ENCODE results near the gene NOL11.
"Not testable (repeated sequence)": the region's sequence is repeated elsewhere in the genome, so short reads cannot be mapped to it uniquely, and the experiment has no call there.

The NOL11 gene

DNA sequence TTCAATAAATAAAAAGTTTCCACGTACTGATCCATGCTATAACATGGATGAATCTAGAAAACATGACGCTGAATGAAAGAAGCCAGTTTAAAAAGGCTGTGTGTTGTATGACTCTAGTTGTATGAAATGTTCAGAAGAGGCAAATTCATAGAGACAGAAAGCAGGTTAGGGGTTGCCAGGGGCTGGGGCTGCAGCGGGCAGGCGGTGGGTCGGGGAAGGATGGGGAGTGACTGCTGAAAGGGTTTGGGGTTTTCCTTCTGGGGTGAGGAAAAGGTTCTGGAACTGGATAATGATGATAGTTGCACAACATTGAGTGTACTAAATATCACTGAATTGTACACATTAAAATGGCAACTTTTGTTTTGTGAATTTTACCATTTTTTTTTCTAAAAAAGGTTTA lies 36.3 kb downstream of the NOL11 start:
- H3K4me3 ChIP-seq (ENCODE audit: low read length in 2 of 2), result no peak overlapping the region
- peaks cover 4 to 9% of the 10 kb centered on the region in 2 donors for H3K36me3 ChIP-seq (ENCODE audit: control insufficient read depth in 2 of 2, insufficient read depth in 2 of 2, low read length in 2 of 2)
- no peaks in the 10 kb centered on the region for H3K4me1 ChIP-seq (ENCODE audit: control insufficient read depth, insufficient read depth, low read length)
- no peak overlapping the region for H3K9ac ChIP-seq (ENCODE audit: low read length in 2 of 2)
- H3K27me3 ChIP-seq (ENCODE audit: control insufficient read depth in 1 of 2, insufficient read depth in 2 of 2, low read length in 2 of 2), result no peaks in the 10 kb centered on the region
- no peak overlapping the region for H3K27ac ChIP-seq (ENCODE audit: low read length)
- H3K9me3 ChIP-seq (ENCODE audit: control insufficient read depth in 2 of 2, low read length in 2 of 2), result no peaks in the 10 kb centered on the region

- not testable (repeated sequence) for H3K27me3 ChIP-seq (ENCODE audit: control insufficient read depth in 1 of 2, insufficient read depth in 2 of 2, low read length in 2 of 2); H3K27ac ChIP-seq (ENCODE audit: low read length); H3K9ac ChIP-seq (ENCODE audit: low read length in 2 of 2); H3K4me3 ChIP-seq (ENCODE audit: low read length in 2 of 2); H3K9me3 ChIP-seq (ENCODE audit: control insufficient read depth in 2 of 2, low read length in 2 of 2); H3K36me3 ChIP-seq (ENCODE audit: control insufficient read depth in 2 of 2, insufficient read depth in 2 of 2, low read length in 2 of 2); H3K4me1 ChIP-seq (ENCODE audit: control insufficient read depth, insufficient read depth, low read length)
Observed at GRCh38 chr17:67754686-67755085, 37.0 kb downstream of the NOL11 start.

DNA sequence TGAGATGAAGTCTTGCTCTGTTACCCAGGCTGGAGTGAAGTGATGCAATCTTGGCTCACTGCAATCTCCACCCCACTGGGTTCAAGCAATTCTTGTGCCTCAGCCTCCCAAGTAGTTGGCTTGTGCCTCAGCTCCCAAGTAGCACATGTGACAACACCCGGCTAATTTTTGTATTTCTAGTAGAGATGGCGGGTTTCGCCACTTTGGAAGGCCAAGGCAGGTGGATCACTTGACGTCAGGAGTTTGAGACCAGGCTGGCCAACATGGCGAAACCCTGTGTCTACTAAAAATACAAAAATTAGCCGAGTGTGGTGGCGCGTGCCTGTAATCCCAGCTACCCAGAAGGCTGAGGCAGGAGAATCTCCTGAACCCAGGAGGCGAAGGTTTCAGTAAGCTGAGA lies 39.0 kb downstream of the NOL11 start:
- H3K27me3 ChIP-seq (ENCODE audit: control insufficient read depth in 1 of 2, insufficient read depth in 2 of 2, low read length in 2 of 2); H3K9ac ChIP-seq (ENCODE audit: low read length in 2 of 2); H3K4me1 ChIP-seq (ENCODE audit: control insufficient read depth, insufficient read depth, low read length); H3K27ac ChIP-seq (ENCODE audit: low read length); H3K4me3 ChIP-seq (ENCODE audit: low read length in 2 of 2); H3K36me3 ChIP-seq (ENCODE audit: control insufficient read depth in 2 of 2, insufficient read depth in 2 of 2, low read length in 2 of 2); H3K9me3 ChIP-seq (ENCODE audit: control insufficient read depth in 2 of 2, low read length in 2 of 2): not testable (repeated sequence)

DNA sequence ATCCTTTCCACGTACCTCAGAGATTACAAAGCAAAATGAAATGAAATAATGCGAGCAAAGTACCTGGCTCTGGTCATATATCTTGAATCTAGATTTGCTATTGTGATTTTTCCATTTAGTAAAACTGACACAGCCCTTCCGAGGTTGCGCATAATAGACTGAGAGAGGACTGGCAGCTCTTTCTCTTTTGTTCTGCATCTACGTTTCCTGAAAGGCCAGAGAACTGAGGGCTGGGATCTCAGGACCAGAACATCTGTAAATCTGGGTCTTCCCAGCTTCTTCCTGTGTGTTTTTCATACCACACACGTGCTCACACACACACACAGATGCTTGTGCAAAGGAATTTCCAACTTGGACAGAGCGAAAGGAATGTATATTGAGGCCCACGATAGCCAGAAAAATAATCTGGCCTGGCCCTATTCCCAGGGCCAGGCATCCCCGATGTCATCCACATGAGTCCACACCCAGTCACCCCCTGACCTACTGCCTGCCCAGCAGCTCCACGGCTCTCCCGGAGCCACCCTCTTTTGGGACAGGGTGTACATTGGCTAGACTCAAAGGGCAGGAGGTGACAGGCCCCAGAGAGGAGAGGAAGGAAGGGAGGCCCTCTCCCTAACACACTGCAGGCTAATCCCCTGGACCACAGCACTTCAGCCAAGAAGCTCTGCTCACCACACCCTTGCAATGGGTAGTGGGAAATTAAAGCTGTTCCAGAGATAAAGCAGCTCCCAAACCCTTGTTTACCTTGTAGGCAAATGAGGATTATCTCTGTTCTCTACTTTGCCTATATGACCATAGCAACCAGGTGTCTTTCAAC lies 41.8 kb downstream of the NOL11 start:
- no peak overlapping the region for H3K9ac ChIP-seq (ENCODE audit: low read length in 2 of 2)
- H3K9me3 ChIP-seq (ENCODE audit: control insufficient read depth in 2 of 2, low read length in 2 of 2), result no peaks in the 10 kb centered on the region
- H3K36me3 ChIP-seq (ENCODE audit: control insufficient read depth in 2 of 2, insufficient read depth in 2 of 2, low read length in 2 of 2), result no peaks in the 10 kb centered on the region
- no peak overlapping the region for H3K4me3 ChIP-seq (ENCODE audit: low read length in 2 of 2)
- H3K27me3 ChIP-seq (ENCODE audit: control insufficient read depth in 1 of 2, insufficient read depth in 2 of 2, low read length in 2 of 2), result no peaks in the 10 kb centered on the region
- no peak overlapping the region for H3K27ac ChIP-seq (ENCODE audit: low read length)
- H3K4me1 ChIP-seq (ENCODE audit: control insufficient read depth, insufficient read depth, low read length), result no peaks in the 10 kb centered on the region

DNA sequence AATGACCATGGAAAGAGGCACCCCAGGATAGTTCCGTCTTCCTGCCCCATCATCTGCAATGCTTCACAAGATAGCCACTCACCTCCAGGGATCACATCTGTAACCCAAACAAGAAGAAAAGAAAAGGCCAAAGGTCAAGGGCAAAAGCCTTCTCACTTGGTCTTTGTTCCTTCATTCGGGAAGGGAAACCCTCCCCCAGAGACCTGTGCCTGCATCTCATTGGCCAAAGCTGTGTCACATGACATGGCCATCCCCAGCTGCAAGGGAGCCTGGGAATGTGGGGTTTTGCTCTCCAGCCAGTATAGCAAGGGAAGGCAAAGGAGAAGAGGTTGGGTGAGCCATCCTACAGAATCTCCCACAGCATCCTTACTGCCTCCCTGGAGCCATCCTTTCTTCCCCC lies 47.9 kb downstream of the NOL11 start:
- Histone ChIP-seq H3K36me3 (ENCODE audit: control insufficient read depth in 2 of 2, insufficient read depth in 2 of 2, low read length in 2 of 2) (no peaks in the 10 kb centered on the region), H3K27ac (ENCODE audit: low read length) (no peak overlapping the region), H3K9me3 (ENCODE audit: control insufficient read depth in 2 of 2, low read length in 2 of 2) (no peaks in the 10 kb centered on the region), H3K4me1 (ENCODE audit: control insufficient read depth, insufficient read depth, low read length) (no peaks in the 10 kb centered on the region), H3K4me3 (ENCODE audit: low read length in 2 of 2) (no peak overlapping the region), H3K9ac (ENCODE audit: low read length in 2 of 2) (no peak overlapping the region), H3K27me3 (ENCODE audit: control insufficient read depth in 1 of 2, insufficient read depth in 2 of 2, low read length in 2 of 2) (no peaks in the 10 kb centered on the region)

DNA sequence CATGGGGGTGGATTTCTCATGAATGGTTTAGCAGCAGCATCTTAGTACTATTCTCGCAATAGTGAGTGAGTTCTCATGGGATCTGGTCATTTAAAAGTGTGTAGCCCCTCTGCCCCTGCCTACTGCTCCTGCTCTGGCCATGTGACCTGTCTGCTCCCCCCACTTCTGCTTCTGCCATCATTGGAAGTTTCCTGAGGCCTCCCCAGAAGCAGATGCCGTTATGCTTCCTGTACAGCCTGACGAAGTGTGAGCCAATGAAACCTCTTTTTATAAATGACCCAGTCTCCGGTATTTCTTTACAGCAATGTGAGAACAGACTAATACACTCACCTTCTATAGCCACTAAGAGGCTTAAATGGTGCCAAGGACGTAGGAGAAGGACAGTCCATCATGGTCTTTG lies 51.5 kb downstream of the NOL11 start:
- Histone ChIP-seq H3K4me3 (ENCODE audit: low read length in 2 of 2) (no peak overlapping the region), H3K36me3 (ENCODE audit: control insufficient read depth in 2 of 2, insufficient read depth in 2 of 2, low read length in 2 of 2) (no peaks in the 10 kb centered on the region), H3K27ac (ENCODE audit: low read length) (no peak overlapping the region), H3K27me3 (ENCODE audit: control insufficient read depth in 1 of 2, insufficient read depth in 2 of 2, low read length in 2 of 2) (no peaks in the 10 kb centered on the region), H3K9ac (ENCODE audit: low read length in 2 of 2) (no peak overlapping the region), H3K4me1 (ENCODE audit: control insufficient read depth, insufficient read depth, low read length) (no peaks in the 10 kb centered on the region), H3K9me3 (ENCODE audit: control insufficient read depth in 2 of 2, low read length in 2 of 2) (no peaks in the 10 kb centered on the region)

DNA sequence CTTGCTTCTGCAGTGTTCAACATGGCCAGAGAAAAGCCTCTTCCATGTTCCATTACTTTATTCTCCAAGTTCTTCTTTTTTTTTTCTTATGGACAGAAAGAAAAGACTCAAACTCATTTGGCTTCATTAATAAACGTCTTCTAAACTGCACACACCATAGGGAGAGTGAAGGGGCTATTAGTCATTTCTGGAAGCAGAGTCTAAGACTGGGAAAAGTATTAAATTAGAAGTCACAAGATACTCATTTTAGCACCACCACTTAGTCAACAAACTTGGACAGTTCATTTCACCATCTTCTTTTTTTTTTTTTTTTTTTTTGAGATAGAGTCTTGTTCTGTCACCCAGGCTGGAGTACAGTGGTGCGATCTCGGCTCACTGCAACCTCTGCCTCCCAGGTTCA lies 52.8 kb downstream of the NOL11 start:
- no peak overlapping the region for H3K9ac ChIP-seq (ENCODE audit: low read length in 2 of 2)
- no peaks in the 10 kb centered on the region for H3K9me3 ChIP-seq (ENCODE audit: control insufficient read depth in 2 of 2, low read length in 2 of 2)
- no peak overlapping the region for H3K4me3 ChIP-seq (ENCODE audit: low read length in 2 of 2)
- H3K4me1 ChIP-seq (ENCODE audit: control insufficient read depth, insufficient read depth, low read length), result no peaks in the 10 kb centered on the region
- H3K27ac ChIP-seq (ENCODE audit: low read length), result no peak overlapping the region
- no peaks in the 10 kb centered on the region for H3K36me3 ChIP-seq (ENCODE audit: control insufficient read depth in 2 of 2, insufficient read depth in 2 of 2, low read length in 2 of 2)
- no peaks in the 10 kb centered on the region for H3K27me3 ChIP-seq (ENCODE audit: control insufficient read depth in 1 of 2, insufficient read depth in 2 of 2, low read length in 2 of 2)

DNA sequence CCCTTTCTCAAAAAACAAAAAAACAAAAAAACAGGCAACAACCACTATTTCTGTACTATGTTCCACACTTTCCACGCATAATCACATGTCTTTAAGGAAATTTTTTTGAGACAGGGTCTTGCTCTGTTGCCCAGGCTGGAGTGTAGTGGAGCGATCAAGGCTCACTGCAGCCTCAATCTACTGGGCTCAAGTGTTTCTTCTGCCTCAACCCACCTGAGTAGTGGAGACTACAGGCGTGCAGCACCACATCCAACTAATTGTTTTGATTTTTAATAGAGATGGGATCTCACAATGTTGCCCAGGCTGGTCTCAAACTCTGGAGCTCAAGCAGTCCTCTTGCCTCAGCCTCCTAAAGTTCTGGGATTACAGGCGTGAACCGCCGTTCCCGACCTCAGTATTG lies 54.9 kb downstream of the NOL11 start:
- no peaks in the 10 kb centered on the region for H3K9me3 ChIP-seq (ENCODE audit: control insufficient read depth in 2 of 2, low read length in 2 of 2)
- H3K27me3 ChIP-seq (ENCODE audit: control insufficient read depth in 1 of 2, insufficient read depth in 2 of 2, low read length in 2 of 2), result no peaks in the 10 kb centered on the region
- H3K9ac ChIP-seq (ENCODE audit: low read length in 2 of 2), result no peak overlapping the region
- H3K4me3 ChIP-seq (ENCODE audit: low read length in 2 of 2), result no peak overlapping the region
- no peaks in the 10 kb centered on the region for H3K4me1 ChIP-seq (ENCODE audit: control insufficient read depth, insufficient read depth, low read length)
- H3K36me3 ChIP-seq (ENCODE audit: control insufficient read depth in 2 of 2, insufficient read depth in 2 of 2, low read length in 2 of 2), result no peaks in the 10 kb centered on the region
- no peak overlapping the region for H3K27ac ChIP-seq (ENCODE audit: low read length)

GRCh38 chr17:67773246-67773645 lies 55.5 kb downstream of the NOL11 start:
- H3K36me3 ChIP-seq (ENCODE audit: control insufficient read depth in 2 of 2, insufficient read depth in 2 of 2, low read length in 2 of 2), result no peaks in the 10 kb centered on the region

DNA sequence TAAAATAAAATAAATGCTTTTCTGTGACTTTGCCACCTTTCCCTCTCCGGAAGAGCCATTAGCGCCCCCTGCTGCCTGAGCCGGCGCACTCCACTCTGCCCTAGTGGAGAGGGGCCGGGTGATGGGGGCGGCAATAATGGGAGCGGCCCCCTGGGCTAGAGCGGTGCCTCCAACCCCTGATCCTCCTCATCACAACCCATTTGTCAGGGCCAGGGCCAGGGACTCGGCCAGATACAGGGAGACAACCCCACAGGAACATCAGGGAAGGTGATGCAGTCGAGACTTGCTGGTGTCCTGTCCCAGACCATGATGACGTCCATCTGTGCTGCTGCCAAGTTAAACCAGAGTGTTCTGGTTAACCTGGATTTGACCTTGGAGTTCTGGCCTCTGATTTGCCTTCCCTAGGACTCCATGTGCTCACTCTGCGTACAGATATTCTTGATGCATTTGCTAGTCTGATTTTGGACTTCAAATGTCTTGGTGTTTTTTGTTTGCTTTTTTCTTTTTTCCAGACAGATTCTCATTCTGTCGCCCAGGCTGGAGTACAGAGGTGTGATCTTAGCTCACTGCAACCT lies 61.4 kb downstream of the NOL11 start:
- Histone ChIP-seq H3K36me3 (ENCODE audit: control insufficient read depth in 2 of 2, insufficient read depth in 2 of 2, low read length in 2 of 2) (no peaks in the 10 kb centered on the region), H3K27ac (ENCODE audit: low read length) (no peak overlapping the region), H3K4me3 (ENCODE audit: low read length in 2 of 2) (no peak overlapping the region), H3K9me3 (ENCODE audit: control insufficient read depth in 2 of 2, low read length in 2 of 2) (no peaks in the 10 kb centered on the region), H3K4me1 (ENCODE audit: control insufficient read depth, insufficient read depth, low read length) (no peaks in the 10 kb centered on the region), H3K27me3 (ENCODE audit: control insufficient read depth in 1 of 2, insufficient read depth in 2 of 2, low read length in 2 of 2) (no peaks in the 10 kb centered on the region), H3K9ac (ENCODE audit: low read length in 2 of 2) (no peak overlapping the region)

More at GRCh38 chr17:67773246-67773645, 55.5 kb downstream of the NOL11 start:
- Histone ChIP-seq H3K9ac (ENCODE audit: low read length in 2 of 2) (no peak overlapping the region), H3K4me1 (ENCODE audit: control insufficient read depth, insufficient read depth, low read length) (no peaks in the 10 kb centered on the region), H3K9me3 (ENCODE audit: control insufficient read depth in 2 of 2, low read length in 2 of 2) (no peaks in the 10 kb centered on the region), H3K27ac (ENCODE audit: low read length) (no peak overlapping the region), H3K4me3 (ENCODE audit: low read length in 2 of 2) (no peak overlapping the region), H3K27me3 (ENCODE audit: control insufficient read depth in 1 of 2, insufficient read depth in 2 of 2, low read length in 2 of 2) (no peaks in the 10 kb centered on the region)

DNA sequence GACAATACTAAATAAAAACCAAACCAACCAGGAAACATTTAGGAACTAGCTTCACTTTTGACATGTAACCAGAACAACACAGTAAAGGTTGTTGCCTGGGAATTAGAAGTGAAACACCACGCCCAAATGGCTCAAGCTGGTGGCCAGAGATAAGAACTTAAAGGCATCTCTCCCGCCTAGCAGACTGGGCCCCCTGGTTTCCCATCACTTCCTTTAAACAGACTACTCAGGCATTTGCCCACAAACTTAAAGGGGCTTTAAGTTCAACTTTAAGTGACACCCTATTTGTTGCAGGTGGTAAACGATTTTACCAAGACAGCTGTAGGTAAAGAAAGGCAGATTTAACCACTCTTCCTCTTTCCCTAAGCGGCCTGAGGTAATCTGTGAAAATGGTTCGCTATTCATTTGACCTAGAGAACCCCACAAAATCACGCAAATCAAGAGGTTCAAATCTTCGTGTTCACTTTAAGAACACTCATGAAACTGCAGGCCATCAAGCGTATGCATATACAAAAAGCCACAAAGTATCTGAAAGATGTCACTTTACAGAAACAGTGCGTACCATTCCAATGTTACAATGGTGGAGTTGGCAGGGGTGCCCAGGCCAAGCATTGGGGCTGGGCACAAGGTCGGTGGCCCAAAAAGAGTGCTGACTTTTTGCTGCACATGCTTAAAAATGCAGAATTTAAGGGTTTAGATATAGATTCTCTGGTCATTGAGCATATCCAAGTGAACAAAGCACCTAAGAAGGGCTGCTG lies 66.8 kb downstream of the NOL11 start:
- no peaks in the 10 kb centered on the region for H3K9me3 ChIP-seq (ENCODE audit: control insufficient read depth in 2 of 2, low read length in 2 of 2)
- no peak overlapping the region for H3K9ac ChIP-seq (ENCODE audit: low read length in 2 of 2)
- H3K4me1 ChIP-seq (ENCODE audit: control insufficient read depth, insufficient read depth, low read length), result no peaks in the 10 kb centered on the region
- no peaks in the 10 kb centered on the region for H3K27me3 ChIP-seq (ENCODE audit: control insufficient read depth in 1 of 2, insufficient read depth in 2 of 2, low read length in 2 of 2)
- H3K27ac ChIP-seq (ENCODE audit: low read length), result no peak overlapping the region
- no peaks in the 10 kb centered on the region for H3K36me3 ChIP-seq (ENCODE audit: control insufficient read depth in 2 of 2, insufficient read depth in 2 of 2, low read length in 2 of 2)
- no peak overlapping the region for H3K4me3 ChIP-seq (ENCODE audit: low read length in 2 of 2)

All from stomach smooth muscle (tissue), 2 donors.